HG02610 (cell line): ENCODE data around the gene EPG5.
A peak's percentile ranks its signal among the peaks of the same experiment; 100 is the strongest.
"Not testable (repeated sequence)": the region's sequence is repeated elsewhere in the genome, so short reads cannot be mapped to it uniquely, and the experiment has no call there.

Experiments used
- ATAC-seq: cut with Tn5 transposase; IDR thresholded peaks from one replicate; pipeline ENCODE4 v1.9.1; 2021; ENCODE audit warnings: mild to moderate bottlenecking, moderate library complexity; ENCODE audit not compliant: unreplicated experiment

EPG5 gene

DNA sequence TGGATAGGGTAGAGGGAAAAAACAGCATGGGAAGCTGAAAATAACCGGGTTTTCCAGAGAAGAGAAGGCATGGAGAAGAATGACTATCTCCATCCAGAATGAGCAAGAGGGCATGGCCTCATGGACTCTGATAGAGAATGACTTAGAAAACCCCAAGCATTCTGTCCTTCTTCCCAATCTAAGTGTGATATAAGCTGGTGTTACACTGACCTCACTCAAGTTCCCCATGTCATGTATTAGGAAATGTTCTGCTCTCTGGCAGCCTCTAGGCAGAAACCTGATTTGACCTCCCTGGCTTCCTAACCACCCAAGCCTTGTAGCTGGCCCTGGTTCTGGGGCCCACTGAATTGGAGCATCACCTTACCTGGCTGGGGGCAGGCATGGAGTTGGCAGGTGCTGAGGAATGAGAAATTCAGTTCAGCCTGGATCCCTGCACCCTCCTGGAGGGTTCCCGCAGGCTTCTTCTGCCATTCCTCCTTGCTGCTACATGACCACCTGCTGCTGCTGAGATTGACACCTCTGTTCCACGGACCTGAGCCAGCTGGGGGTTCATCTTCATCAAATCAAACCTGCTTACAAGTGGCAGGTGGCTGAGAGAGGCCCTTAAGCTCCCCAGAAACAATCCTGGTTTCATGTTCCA is 146.9 kb downstream of the EPG5 start:
- ATAC-seq = no peak

- not testable (repeated sequence) for ATAC-seq
Observed at GRCh38 chr18:45818765-45819164, 148.4 kb downstream of the EPG5 start.

GRCh38 chr18:45817543-45817942 is 149.6 kb downstream of the EPG5 start:
- no peak for ATAC-seq

- ATAC-seq = not testable (repeated sequence)
Observed at GRCh38 chr18:45814733-45815132, 152.4 kb downstream of the EPG5 start.

- ATAC-seq = not testable (repeated sequence)
Observed at GRCh38 chr18:45807144-45807543, 160.0 kb downstream of the EPG5 start.

DNA sequence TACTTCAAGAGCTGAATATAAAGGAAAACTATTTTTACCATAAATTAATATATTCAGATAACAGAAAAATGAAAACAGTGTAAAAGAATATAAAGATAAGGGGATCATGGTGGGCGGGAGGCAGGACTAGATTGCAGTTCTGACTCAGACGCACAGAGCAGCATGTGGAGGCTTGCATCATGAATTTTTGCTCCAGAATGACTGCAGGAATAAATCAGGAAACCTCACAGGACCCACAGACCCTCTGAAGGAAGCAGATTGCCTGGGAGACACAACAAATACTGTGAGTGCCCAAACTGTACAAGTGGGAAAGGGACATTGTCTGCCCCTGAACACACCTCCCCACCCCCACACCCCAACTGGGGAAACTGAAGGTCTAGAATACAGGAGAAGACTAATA is 160.9 kb downstream of the EPG5 start:
- ATAC-seq = no peak

DNA sequence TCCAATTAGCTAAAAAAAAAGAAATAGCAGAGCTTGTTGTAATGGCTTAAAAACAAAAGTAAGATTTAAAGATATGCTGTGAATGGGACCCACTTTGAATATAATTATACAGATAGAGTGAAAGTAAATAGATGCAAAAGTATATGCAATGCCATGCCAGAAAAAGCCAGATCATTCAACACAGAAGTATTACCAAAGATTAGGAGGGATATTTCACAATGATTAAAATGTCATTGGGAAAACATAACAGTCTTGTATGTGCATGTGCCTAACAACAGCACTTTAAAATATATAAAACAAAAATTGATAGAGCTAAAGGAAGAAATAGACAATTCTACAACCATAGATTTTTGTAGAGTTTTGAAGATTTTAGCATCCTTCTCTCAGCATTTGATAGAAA is 161.6 kb downstream of the EPG5 start:
- ATAC-seq = no peak

- peak; percentile 53 for ATAC-seq
Observed at GRCh38 chr18:45802814-45803492, 164.2 kb downstream of the EPG5 start.

GRCh38 chr18:45801416-45802004 is 165.6 kb downstream of the EPG5 start:
- ATAC-seq = no peak
